Effector memory CD8-positive, alpha-beta T cell (primary cell): ENCODE data around the gene STYX.

Experiments used
- ATAC-seq: fragments of 150-1000 bp; cut with Tn5 transposase; replicated peaks from 2 replicates; pipeline ENCODE4 v1.10.0; 2021; ENCODE audit warnings: mild to moderate bottlenecking, moderate library complexity
- DNase-seq, 3 experiments: peaks; one replicate each; pipeline ENCODE4 v3.0.0; 2021
- H3K27ac Mint-ChIP-seq, 2 donors: one replicate each; pipeline ENCODE4 v1.8.0; 2022; ENCODE audit warnings: mild to moderate bottlenecking in 2 of 2, mixed read lengths in 2 of 2, moderate library complexity in 2 of 2
- H3K27me3 Mint-ChIP-seq, 2 donors: one replicate each; pipeline ENCODE4 v1.8.0; 2022; ENCODE audit warnings: mixed read lengths in 2 of 2
- H3K36me3 Mint-ChIP-seq: one replicate; pipeline ENCODE4 v1.8.0; 2022; ENCODE audit warnings: mild to moderate bottlenecking, moderate library complexity, mixed read lengths; ENCODE audit not compliant: insufficient read depth
- H3K4me1 Mint-ChIP-seq, 2 donors: one replicate each; pipeline ENCODE4 v1.8.0; 2022; ENCODE audit warnings: low read depth in 2 of 2, mixed read lengths in 2 of 2
- H3K4me3 Mint-ChIP-seq, 2 donors: one replicate each; pipeline ENCODE4 v1.8.0; 2022; ENCODE audit warnings: mild to moderate bottlenecking in 2 of 2, mixed read lengths in 2 of 2, moderate library complexity in 2 of 2
- H3K9me3 Mint-ChIP-seq, 2 donors: one replicate each; pipeline ENCODE4 v1.8.0; 2022; ENCODE audit warnings: mixed read lengths in 2 of 2

STYX gene

GRCh38 chr14:52783206-52783605 is 53.2 kb downstream of the STYX start:
- Mint-ChIP-seq H3K9me3 (no peaks in the 10 kb centered on the region), H3K36me3 (peaks cover 14% of the 10 kb centered on the region), H3K4me1 (peaks cover 3 to 4% of the 10 kb centered on the region in 2 donors), H3K27ac (peak overlapping the region in 1 of 2 donors; percentile 69), H3K4me3 (no peak overlapping the region), H3K27me3 (no peaks in the 10 kb centered on the region)
- ATAC-seq (no peak), DNase-seq (no peak)

DNA sequence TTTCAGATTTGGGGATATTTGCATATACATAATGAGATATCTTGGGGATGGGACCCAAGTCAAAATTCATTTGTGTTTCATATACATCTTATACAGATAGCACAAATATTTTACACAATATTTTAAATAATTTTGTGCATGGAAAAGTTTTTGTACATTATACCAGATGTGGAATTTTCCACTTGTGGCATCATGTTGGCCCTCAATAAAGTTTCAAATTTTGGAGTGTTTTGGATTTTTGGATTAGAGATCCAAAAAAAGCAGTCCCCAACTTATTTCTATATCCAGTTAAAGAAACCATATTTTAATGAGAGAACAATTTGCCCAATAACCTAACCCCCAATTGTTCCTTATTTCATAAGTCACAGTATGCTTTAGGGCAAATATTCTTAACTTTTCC is 56.9 kb downstream of the STYX start:
- peaks cover 13% of the 10 kb centered on the region for H3K36me3 Mint-ChIP-seq
- H3K27ac Mint-ChIP-seq, result no peak overlapping the region
- H3K4me3 Mint-ChIP-seq, result no peak overlapping the region

DNA sequence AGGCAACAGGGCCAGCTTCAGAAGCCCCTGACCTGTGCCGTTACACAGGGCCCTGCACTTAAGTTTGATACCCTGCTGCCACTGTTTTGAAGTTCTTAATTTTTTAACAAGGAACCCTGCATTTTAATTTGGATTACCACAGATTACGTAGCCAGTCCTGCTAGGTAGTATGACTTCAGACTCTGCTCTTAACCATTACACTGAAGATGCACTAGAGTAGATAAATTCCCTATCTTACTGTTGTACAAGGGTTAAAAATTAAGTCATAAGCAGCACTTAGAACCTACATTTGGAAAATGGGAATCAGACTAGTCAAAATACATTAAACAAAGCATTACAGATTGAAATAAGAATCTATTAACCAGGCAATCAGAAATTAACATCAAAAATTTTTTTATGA is 59.2 kb downstream of the STYX start:
- H3K36me3 Mint-ChIP-seq, result peaks cover 13% of the 10 kb centered on the region
- no peaks in the 10 kb centered on the region for H3K27me3 Mint-ChIP-seq
- no peak overlapping the region for H3K27ac Mint-ChIP-seq
- DNase-seq (no peak), ATAC-seq (no peak)
- no peak overlapping the region for H3K4me3 Mint-ChIP-seq
- peaks cover 26 to 35% of the 10 kb centered on the region in 2 donors for H3K4me1 Mint-ChIP-seq
- H3K9me3 Mint-ChIP-seq, result no peaks in the 10 kb centered on the region

More for the DNA sequence above, 56.9 kb downstream of the STYX start:
- Mint-ChIP-seq H3K4me1 (peaks cover 22 to 28% of the 10 kb centered on the region in 2 donors), H3K9me3 (no peaks in the 10 kb centered on the region), H3K27me3 (no peaks in the 10 kb centered on the region)
- DNase-seq, result no peak
- no peak for ATAC-seq

- H3K27me3 Mint-ChIP-seq, result no peaks in the 10 kb centered on the region
- H3K36me3 Mint-ChIP-seq, result peaks cover 13% of the 10 kb centered on the region
- peaks cover 26 to 35% of the 10 kb centered on the region in 2 donors for H3K4me1 Mint-ChIP-seq
- H3K9me3 Mint-ChIP-seq, result no peaks in the 10 kb centered on the region
- H3K27ac Mint-ChIP-seq, result peak overlapping the region; percentile 82 to 88
- no peak for ATAC-seq
- DNase-seq, result no peak
- H3K4me3 Mint-ChIP-seq, result peak overlapping the region; percentile 92 to 93
These were observed 60.2 kb downstream of the STYX start for GRCh38 chr14:52790011-52790755.

DNA sequence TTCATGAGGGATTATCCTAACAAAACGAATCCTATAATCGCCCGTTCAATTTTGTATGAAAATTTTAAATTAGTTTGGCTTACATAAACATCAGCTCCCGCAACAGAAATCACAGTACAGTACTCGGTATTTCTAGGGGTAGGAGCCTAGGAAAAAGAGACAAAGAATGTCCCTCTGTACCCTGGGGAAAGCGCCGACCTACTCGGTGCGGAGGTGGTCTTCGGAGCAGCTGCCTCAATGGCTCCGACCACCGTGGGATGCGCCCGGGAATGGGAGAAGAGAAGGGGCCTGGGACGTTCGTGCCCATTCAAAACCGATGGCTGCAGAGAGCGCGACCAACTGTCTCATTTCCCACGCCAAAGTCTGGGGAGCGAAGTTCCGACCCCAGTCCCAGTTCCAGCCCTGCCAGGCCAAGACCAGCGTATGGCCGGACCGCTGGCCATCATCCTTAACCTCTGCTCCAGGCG is 60.8 kb downstream of the STYX start:
- peak overlapping the region; percentile 82 to 88 for H3K27ac Mint-ChIP-seq
- H3K4me3 Mint-ChIP-seq, result peak overlapping the region; percentile 92 to 93
- no peaks in the 10 kb centered on the region for H3K9me3 Mint-ChIP-seq
- ATAC-seq, result no peak
- DNase-seq, result no peak
- peaks cover 13% of the 10 kb centered on the region for H3K36me3 Mint-ChIP-seq
- H3K27me3 Mint-ChIP-seq, result no peaks in the 10 kb centered on the region
- peaks cover 26 to 35% of the 10 kb centered on the region in 2 donors for H3K4me1 Mint-ChIP-seq

- Mint-ChIP-seq H3K27me3 (no peaks in the 10 kb centered on the region), H3K27ac (peak within 1 kb of the TSS; percentile 82 to 88), H3K9me3 (no peaks in the 10 kb centered on the region), H3K4me1 (peaks cover 26 to 35% of the 10 kb centered on the region in 2 donors), H3K36me3 (peaks cover 13% of the 10 kb centered on the region), H3K4me3 (peak within 1 kb of the TSS; percentile 92 to 93)
- ATAC-seq (peak; percentile 97), DNase-seq (peak; percentile 89 to 91 (median 91))
These were observed 61.5 kb downstream of the STYX start, which contains the start of gene GNPNAT1 for GRCh38 chr14:52791223-52792096. GNPNAT1 (minus strand) TSS chr14:52791607; CDS start chr14:52784650, 6,957 bp downstream.

DNA sequence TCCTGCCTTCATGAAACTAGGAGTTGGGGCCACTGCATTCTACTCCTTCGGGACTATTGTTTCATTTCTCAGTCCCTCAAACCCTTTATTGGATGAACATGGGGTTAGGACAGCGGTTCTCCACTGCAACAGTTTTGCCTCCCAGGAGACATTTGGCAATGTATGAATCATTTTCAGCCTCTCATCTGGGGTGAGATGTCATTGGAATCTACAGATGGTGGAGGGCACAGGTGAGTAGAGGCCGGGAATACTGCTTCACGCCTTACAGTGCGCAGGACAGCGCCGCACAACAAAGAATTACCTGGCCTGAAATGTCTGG is 62.1 kb downstream of the STYX start:
- no peaks in the 10 kb centered on the region for H3K27me3 Mint-ChIP-seq
- peak overlapping the region; percentile 92 to 93 for H3K4me3 Mint-ChIP-seq
- DNase-seq (peak in 1 of 3 experiments; percentile 10), ATAC-seq (no peak)
- H3K4me1 Mint-ChIP-seq, result peaks cover 25 to 35% of the 10 kb centered on the region in 2 donors
- H3K9me3 Mint-ChIP-seq, result no peaks in the 10 kb centered on the region
- peaks cover 13% of the 10 kb centered on the region for H3K36me3 Mint-ChIP-seq
- peak overlapping the region; percentile 82 to 88 for H3K27ac Mint-ChIP-seq

- Mint-ChIP-seq H3K4me3 (no peak overlapping the region), H3K27me3 (no peaks in the 10 kb centered on the region), H3K4me1 (peaks cover 26 to 35% of the 10 kb centered on the region in 2 donors), H3K9me3 (peaks cover 0 to 3% of the 10 kb centered on the region in 2 donors), H3K36me3 (peaks cover 13% of the 10 kb centered on the region), H3K27ac (no peak overlapping the region)
- ATAC-seq, result no peak
- no peak for DNase-seq
These were observed 63.1 kb downstream of the STYX start for GRCh38 chr14:52793061-52793460.

DNA sequence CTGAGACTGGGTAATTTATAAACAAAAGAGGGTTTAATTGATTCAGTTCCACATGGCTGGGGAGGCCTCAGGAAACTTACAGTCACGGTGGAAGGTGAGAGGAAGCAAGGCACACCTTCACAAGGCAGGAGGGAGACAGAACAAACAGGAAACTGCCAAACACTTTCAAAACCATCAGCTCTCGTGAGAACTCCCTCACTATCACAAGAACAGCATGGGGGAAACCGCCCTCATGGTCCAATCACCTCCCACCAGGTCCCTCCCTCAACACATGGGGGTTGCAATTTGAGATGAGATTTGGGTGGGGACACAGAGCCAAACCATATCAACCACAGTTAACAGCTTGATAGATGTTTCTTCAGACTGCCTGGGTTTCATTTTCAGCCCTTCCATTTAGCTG is 67.7 kb downstream of the STYX start:
- H3K4me1 Mint-ChIP-seq, result peaks cover 4 to 7% of the 10 kb centered on the region in 2 donors
- H3K27me3 Mint-ChIP-seq, result peaks cover 0 to 5% of the 10 kb centered on the region in 2 donors
- H3K36me3 Mint-ChIP-seq, result no peaks in the 10 kb centered on the region
- ATAC-seq, result peak; percentile 32
- no peak for DNase-seq
- peak overlapping the region in 1 of 2 donors; percentile 10 for H3K4me3 Mint-ChIP-seq
- H3K9me3 Mint-ChIP-seq, result peaks cover 0 to 3% of the 10 kb centered on the region in 2 donors
- H3K27ac Mint-ChIP-seq, result peak overlapping the region in 1 of 2 donors; percentile 22

DNA sequence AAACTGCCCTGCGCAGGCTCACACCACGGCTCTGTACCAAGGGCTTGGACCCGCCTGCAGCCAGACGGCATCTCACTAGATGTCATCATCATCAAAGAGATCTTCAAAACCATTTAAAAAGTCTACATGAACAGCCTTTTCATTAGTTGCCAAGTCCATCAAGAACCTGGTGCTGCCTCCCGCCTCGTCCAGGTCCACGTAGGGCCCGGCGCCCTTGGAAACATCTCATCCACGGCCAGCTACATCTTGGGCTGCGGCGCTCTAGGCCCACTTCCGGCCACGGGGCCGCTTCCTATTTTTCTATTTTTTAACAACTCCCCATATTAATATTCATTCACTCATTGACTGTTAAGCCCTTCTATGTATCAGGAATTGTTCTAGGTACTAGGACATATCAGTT is 68.9 kb downstream of the STYX start:
- peaks cover 4 to 7% of the 10 kb centered on the region in 2 donors for H3K4me1 Mint-ChIP-seq
- peaks cover 0 to 3% of the 10 kb centered on the region in 2 donors for H3K9me3 Mint-ChIP-seq
- H3K4me3 Mint-ChIP-seq, result no peak overlapping the region
- no peak for ATAC-seq
- no peaks in the 10 kb centered on the region for H3K36me3 Mint-ChIP-seq
- H3K27ac Mint-ChIP-seq, result peak overlapping the region in 1 of 2 donors; percentile 22
- peaks cover 0 to 5% of the 10 kb centered on the region in 2 donors for H3K27me3 Mint-ChIP-seq
- no peak for DNase-seq

- Mint-ChIP-seq H3K36me3 (no peaks in the 10 kb centered on the region), H3K9me3 (peaks cover 0 to 3% of the 10 kb centered on the region in 2 donors), H3K27ac (no peak overlapping the region), H3K4me1 (peaks cover 8 to 9% of the 10 kb centered on the region in 2 donors), H3K27me3 (peaks cover 0 to 5% of the 10 kb centered on the region in 2 donors), H3K4me3 (no peak overlapping the region)
- ATAC-seq (peak; percentile 74), DNase-seq (no peak)
These were observed 71.2 kb downstream of the STYX start for GRCh38 chr14:52801014-52801712.

DNA sequence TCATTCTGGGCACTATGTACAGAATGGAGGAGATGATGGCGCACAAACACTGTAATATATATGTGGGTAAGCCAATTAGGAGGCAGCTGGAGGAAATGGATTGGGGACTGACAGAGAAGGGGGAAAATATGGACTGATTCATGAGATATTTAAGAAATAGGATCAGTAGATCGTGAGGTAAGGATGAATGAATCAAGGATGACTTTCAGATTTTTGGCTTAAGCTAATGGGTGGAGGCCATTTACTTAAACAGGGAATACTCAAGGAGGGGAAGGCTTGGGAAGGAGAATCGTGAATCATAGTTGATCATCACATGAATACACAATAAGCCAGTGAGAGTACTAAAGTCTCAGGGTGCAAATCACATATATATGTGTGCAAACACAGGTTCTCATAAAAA is 72.6 kb downstream of the STYX start:
- ATAC-seq (no peak), DNase-seq (no peak)
- Mint-ChIP-seq H3K4me3 (no peak overlapping the region), H3K27ac (no peak overlapping the region), H3K4me1 (peaks cover 8 to 9% of the 10 kb centered on the region in 2 donors), H3K36me3 (no peaks in the 10 kb centered on the region), H3K27me3 (peaks cover 0 to 5% of the 10 kb centered on the region in 2 donors), H3K9me3 (peaks cover 0 to 1% of the 10 kb centered on the region in 2 donors)

- DNase-seq, result no peak
- H3K27me3 Mint-ChIP-seq, result peaks cover 0 to 5% of the 10 kb centered on the region in 2 donors
- H3K27ac Mint-ChIP-seq, result no peak overlapping the region
- no peaks in the 10 kb centered on the region for H3K9me3 Mint-ChIP-seq
- H3K4me3 Mint-ChIP-seq, result no peak overlapping the region
- H3K4me1 Mint-ChIP-seq, result peaks cover 6 to 8% of the 10 kb centered on the region in 2 donors
- no peaks in the 10 kb centered on the region for H3K36me3 Mint-ChIP-seq
- no peak for ATAC-seq
These were observed 76.1 kb downstream of the STYX start for GRCh38 chr14:52806115-52806514.
